Right renal cortex interstitium (tissue), 3 donors: ENCODE data around the gene RASGRP3. TPM values are rescaled to one million over a fixed set of nuclear protein-coding genes. Genes with fewer than 3 reads are reported as not detected.

Source experiments
- DNase-seq, 3 donors: peaks; one replicate each; pipeline ENCODE4 v3.0.0-alpha.2; 2013; ENCODE audit warnings: low read depth in 3 of 3, low spot score in 2 of 3
- polyA plus RNA-seq, 3 donors: library from polyadenylated mRNA; unstranded; fragments of 120-200 nt; gene quantifications; one replicate each; pipeline ENCODE4 v1.2.1, GENCODE V29; 2013; ENCODE audit not compliant: insufficient read length in 3 of 3

The RASGRP3 gene
- polyA plus RNA-seq, 3 donors, result 19.5 to 25.1 (median 24.8) TPM

DNA sequence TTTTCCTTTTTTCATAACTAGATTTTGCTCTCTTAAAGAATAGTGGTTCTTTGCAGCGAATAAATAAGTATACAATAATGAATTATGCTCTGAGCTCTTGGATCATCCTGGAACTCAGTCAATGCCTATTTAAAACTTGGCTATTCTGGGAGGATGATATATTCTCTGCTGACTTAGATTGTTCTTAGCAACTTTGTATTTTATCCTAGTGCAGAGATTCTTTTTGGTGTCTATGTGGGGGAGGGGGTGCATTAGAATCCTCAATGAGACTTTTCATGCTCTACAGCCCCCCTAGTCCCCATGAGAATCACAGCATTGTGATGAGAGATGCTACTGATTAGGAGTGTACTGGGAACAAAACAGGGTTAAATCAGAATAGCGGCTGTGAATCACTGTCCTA lies 131.5 kb downstream of the RASGRP3 start:
- DNase-seq, result no peak

DNA sequence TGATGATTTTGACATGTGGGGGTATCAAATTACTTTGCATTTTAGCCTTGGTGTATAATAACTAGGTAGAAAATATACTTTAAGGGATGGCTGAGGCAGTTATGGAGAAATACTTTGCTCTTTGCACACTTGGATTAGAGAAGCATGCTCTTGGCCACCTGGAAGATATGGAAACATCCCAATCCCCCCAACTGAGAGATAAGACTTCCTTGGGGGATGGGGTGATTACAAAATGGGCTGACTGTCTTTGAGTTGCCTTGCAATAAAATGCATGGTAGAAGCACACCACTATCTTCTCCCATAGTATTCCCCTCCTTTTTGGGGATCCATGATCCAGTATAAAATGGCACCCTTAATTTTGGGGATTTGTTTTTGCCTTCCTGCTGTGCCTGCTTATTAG lies 137.7 kb downstream of the RASGRP3 start:
- DNase-seq, result no peak

Other genes with a start within 250 kb of the RASGRP3 start
- 10 to 100 TPM; 49.0 to 54.1 (median 50.3) TPM for gene FAM98A, start 122.7 kb downstream of the RASGRP3 start, polyA plus RNA-seq